Natural killer cell (primary cell): ENCODE data around the gene RNF213. TPM values are rescaled to one million over a fixed set of nuclear protein-coding genes. Genes with fewer than 3 reads are reported as not detected.

Experiments
- ATAC-seq, 3 donors: fragments of 150-1000 bp in 2 of 3; fragments of 200-7000 bp in 1 of 3; cut with Tn5 transposase; 1 replicate in 1 of 3; 2 replicates in 2 of 3; pipeline ENCODE4 v1.10.0; 2021; ENCODE audit warnings: mild to moderate bottlenecking in 2 of 3, moderate library complexity in 2 of 3
- DNase-seq, 2 donors: peaks; one replicate each; pipeline versions ENCODE4 v3.0.0 to v3.0.0-alpha.2; 2013 to 2021; ENCODE audit warnings: mixed read lengths in 1 of 2
- H3K27ac ChIP-seq: one replicate; pipeline ENCODE4 v1.5.1; 2013; ENCODE audit warnings: mild to moderate bottlenecking, low read length
- H3K27me3 ChIP-seq: one replicate; pipeline ENCODE4 v1.6.1; 2013; ENCODE audit warnings: low read length; ENCODE audit not compliant: control insufficient read depth, insufficient read depth
- H3K36me3 ChIP-seq: one replicate; pipeline ENCODE4 v1.6.1; 2013; ENCODE audit warnings: low read length; ENCODE audit not compliant: control insufficient read depth, insufficient read depth
- H3K4me1 ChIP-seq: one replicate; pipeline ENCODE4 v1.6.1; 2013; ENCODE audit warnings: low read length; ENCODE audit not compliant: control insufficient read depth, insufficient read depth
- H3K4me3 ChIP-seq: one replicate; pipeline ENCODE4 v1.5.1; 2013; ENCODE audit warnings: low read length
- H3K9me3 ChIP-seq: one replicate; pipeline ENCODE4 v1.6.1; 2013; ENCODE audit warnings: low read length; ENCODE audit not compliant: control insufficient read depth, insufficient read depth
- H3K27ac Mint-ChIP-seq, 2 donors: one replicate each; pipeline ENCODE4 v1.8.0; 2022; ENCODE audit warnings: mild to moderate bottlenecking in 2 of 2, mixed read lengths in 2 of 2, moderate library complexity in 1 of 2
- H3K27me3 Mint-ChIP-seq, 2 donors: one replicate each; pipeline ENCODE4 v1.8.0; 2022; ENCODE audit warnings: low read depth in 2 of 2, mixed read lengths in 2 of 2
- H3K36me3 Mint-ChIP-seq: one replicate; pipeline ENCODE4 v1.8.0; 2022; ENCODE audit warnings: mixed read lengths
- H3K4me1 Mint-ChIP-seq, 2 donors: one replicate each; pipeline ENCODE4 v1.8.0; 2022; ENCODE audit warnings: mixed read lengths in 2 of 2
- H3K4me3 Mint-ChIP-seq: one replicate; pipeline ENCODE4 v1.8.0; 2022; ENCODE audit warnings: mild to moderate bottlenecking, moderate library complexity, mixed read lengths
- H3K9me3 Mint-ChIP-seq, 2 donors: one replicate each; pipeline ENCODE4 v1.8.0; 2022; ENCODE audit warnings: mixed read lengths in 2 of 2
- WGBS: methylation state at CpG from one replicate; pipeline ENCODE4 v1.1.7; 2013; ENCODE audit warnings: missing lambda C conversion rate; ENCODE audit not compliant: insufficient coverage; 5-methylcytosine and 5-hydroxymethylcytosine counted together
- intact Hi-C: fragments of 100-400 bp; cut with micrococcal nuclease; formaldehyde crosslinking; loops from one replicate; pipeline ENCODE4 v1.14.2; 2022
- total RNA-seq, 4 donors: library from RNA; stranded (reverse); fragments of 120-200 nt in 1 of 4; gene quantifications; one replicate each; pipeline versions ENCODE4 v1.2.3 to v1.2.4, GENCODE V29; 2013 to 2022
- TF ChIP-seq, protein P1 (sequence below): fragments of 200-600 bp; IDR thresholded peaks from one replicate; pipeline ENCODE4 v1.8.0; 2022; ENCODE audit warnings: antibody characterized with exemption

RNF213 gene
- total RNA-seq, 3 donors from 2014 or later (not counting 1 experiment from before 2014, with no cell fraction given), result 929 to 1,120 (median 1,060) TPM

DNA sequence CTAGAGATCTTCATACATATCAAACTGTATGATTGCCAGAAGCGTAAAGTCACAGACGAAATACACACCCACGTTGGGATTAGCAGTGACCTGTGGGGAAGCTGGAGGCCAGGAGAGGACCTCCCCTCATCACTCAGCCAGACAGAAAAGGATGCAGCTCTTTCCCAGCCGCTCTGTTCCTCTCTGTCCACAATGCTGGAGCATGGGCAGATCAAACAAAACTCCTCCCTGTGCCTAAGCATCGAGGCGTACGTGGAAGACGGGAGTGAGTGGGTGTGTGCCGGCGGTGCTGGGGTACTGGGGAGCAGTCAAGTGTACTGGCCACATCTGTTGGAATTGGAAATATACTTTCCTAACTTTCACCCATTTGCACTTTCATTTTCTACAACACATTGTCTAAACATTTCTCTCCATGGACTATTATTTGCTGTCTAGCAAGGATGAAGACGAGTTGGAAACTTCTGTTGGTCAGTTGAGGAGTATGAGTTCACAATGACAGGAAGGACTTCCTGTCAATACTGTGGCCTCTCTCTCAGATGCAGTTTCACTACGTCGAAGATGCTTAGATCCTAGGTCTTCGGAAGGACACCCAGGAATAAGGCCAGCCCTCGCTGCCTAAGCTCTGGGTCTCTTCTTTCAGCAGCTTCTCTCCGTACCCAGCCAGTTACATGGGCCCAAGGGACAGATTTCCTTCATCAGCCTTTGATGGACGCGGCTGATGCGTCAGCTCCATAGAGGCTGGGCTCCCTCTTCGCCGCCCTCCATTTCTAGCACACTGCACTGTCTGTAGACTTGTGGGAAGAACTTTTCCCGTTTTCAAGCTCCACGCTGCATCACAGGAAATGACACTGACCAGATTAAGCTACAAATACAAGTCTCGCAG, 123.7 kb downstream of the RNF213 start:
- Mint-ChIP-seq H3K36me3 (peaks cover 25% of the 10 kb centered on the region), H3K4me3 (no peak overlapping the region), H3K9me3 (no peaks in the 10 kb centered on the region), H3K27ac (peak overlapping the region; percentile 51 to 78), H3K27me3 (no peaks in the 10 kb centered on the region), H3K4me1 (peaks cover 0 to 3% of the 10 kb centered on the region in 2 donors)
- Histone ChIP-seq H3K9me3 (no peaks in the 10 kb centered on the region), H3K4me3 (no peak overlapping the region), H3K27ac (no peak overlapping the region), H3K36me3 (peaks cover 98% of the 10 kb centered on the region), H3K4me1 (no peaks in the 10 kb centered on the region), H3K27me3 (no peaks in the 10 kb centered on the region)
- intact Hi-C loops, result no loop called here
- no peak for DNase-seq
- WGBS, result 93% methylated on average over 22 of the region's 24 CpGs
- no peak for ATAC-seq
- TF ChIP-seq, protein P1, sequence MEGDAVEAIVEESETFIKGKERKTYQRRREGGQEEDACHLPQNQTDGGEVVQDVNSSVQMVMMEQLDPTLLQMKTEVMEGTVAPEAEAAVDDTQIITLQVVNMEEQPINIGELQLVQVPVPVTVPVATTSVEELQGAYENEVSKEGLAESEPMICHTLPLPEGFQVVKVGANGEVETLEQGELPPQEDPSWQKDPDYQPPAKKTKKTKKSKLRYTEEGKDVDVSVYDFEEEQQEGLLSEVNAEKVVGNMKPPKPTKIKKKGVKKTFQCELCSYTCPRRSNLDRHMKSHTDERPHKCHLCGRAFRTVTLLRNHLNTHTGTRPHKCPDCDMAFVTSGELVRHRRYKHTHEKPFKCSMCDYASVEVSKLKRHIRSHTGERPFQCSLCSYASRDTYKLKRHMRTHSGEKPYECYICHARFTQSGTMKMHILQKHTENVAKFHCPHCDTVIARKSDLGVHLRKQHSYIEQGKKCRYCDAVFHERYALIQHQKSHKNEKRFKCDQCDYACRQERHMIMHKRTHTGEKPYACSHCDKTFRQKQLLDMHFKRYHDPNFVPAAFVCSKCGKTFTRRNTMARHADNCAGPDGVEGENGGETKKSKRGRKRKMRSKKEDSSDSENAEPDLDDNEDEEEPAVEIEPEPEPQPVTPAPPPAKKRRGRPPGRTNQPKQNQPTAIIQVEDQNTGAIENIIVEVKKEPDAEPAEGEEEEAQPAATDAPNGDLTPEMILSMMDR, result no peak

DNA sequence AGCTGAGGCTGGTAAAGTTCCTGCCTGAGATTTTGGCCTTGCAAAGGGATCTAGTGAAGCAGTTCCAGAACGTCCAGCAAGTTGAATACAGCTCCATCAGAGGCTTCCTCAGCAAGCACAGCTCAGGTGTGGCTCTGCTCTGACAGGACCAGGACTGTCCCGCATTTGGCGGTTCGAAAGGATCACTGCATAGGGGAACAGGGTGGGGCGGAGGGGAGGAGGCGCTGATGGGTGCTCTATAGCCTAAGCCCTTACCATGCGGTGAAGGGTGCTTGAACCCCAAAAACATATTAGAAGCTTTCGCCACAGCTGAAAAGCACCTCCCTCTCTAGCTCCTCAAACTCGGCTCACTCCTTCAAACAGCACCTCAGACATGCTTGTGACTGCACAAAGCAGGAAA, 124.4 kb downstream of the RNF213 start:
- Histone ChIP-seq H3K36me3 (peaks cover 98% of the 10 kb centered on the region), H3K27me3 (no peaks in the 10 kb centered on the region), H3K4me1 (no peaks in the 10 kb centered on the region), H3K9me3 (no peaks in the 10 kb centered on the region), H3K27ac (no peak overlapping the region), H3K4me3 (no peak overlapping the region)
- peaks cover 0 to 3% of the 10 kb centered on the region in 2 donors for H3K4me1 Mint-ChIP-seq
- H3K9me3 Mint-ChIP-seq, result no peaks in the 10 kb centered on the region
- H3K27me3 Mint-ChIP-seq, result no peaks in the 10 kb centered on the region
- TF ChIP-seq, protein P1, result no peak
- peaks cover 29% of the 10 kb centered on the region for H3K36me3 Mint-ChIP-seq
- WGBS, result 95% methylated on average over 9 of the region's 9 CpGs
- intact Hi-C loops, result no loop called here
- DNase-seq (no peak), ATAC-seq (no peak)
- H3K4me3 Mint-ChIP-seq, result no peak overlapping the region
- peak overlapping the region; percentile 51 to 78 for H3K27ac Mint-ChIP-seq

- ATAC-seq (peak in 1 of 3 donors; percentile 2), DNase-seq (no peak)
- Histone ChIP-seq H3K27me3 (no peaks in the 10 kb centered on the region), H3K4me1 (no peaks in the 10 kb centered on the region), H3K36me3 (peaks cover 98% of the 10 kb centered on the region), H3K27ac (no peak overlapping the region), H3K9me3 (no peaks in the 10 kb centered on the region), H3K4me3 (no peak overlapping the region)
- TF ChIP-seq, protein P1, result no peak
- Mint-ChIP-seq H3K4me3 (no peak overlapping the region), H3K27me3 (no peaks in the 10 kb centered on the region), H3K27ac (peak overlapping the region; percentile 14 to 51), H3K9me3 (no peaks in the 10 kb centered on the region), H3K4me1 (peaks cover 0 to 5% of the 10 kb centered on the region in 2 donors), H3K36me3 (peaks cover 31% of the 10 kb centered on the region)
- intact Hi-C loops, result no loop called here
- WGBS, result 96% methylated on average over 14 of the region's 14 CpGs
These were observed 125.7 kb downstream of the RNF213 start for GRCh38 chr17:80386341-80386740.
